Effector CD8-positive, alpha-beta T cell (primary cell): ENCODE results near the gene PLCG1.

Experiments
- DNase-seq: peaks from one replicate; lab custom pipeline; 2025; lab: John Stamatoyannopoulos, UW

PLCG1 gene

DNA sequence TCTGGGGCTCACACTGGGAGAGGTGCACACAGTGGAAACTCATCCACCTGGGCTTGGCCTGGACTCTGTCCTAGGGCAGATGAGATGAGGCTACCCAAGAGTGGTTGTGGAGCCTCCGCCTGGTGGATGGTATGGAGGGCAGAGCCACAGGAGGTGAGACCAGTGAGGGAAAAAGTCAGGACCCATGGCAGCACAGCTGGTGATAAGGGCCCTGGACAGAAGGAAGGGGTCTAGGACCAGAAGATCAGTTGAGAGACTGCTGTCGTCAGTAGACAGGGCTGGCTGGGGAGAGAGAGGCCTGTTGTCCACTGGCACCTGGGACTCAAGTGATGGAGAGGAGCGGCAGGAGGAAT, 29.8 kb downstream of the PLCG1 start:
- DNase-seq = no peak

DNA sequence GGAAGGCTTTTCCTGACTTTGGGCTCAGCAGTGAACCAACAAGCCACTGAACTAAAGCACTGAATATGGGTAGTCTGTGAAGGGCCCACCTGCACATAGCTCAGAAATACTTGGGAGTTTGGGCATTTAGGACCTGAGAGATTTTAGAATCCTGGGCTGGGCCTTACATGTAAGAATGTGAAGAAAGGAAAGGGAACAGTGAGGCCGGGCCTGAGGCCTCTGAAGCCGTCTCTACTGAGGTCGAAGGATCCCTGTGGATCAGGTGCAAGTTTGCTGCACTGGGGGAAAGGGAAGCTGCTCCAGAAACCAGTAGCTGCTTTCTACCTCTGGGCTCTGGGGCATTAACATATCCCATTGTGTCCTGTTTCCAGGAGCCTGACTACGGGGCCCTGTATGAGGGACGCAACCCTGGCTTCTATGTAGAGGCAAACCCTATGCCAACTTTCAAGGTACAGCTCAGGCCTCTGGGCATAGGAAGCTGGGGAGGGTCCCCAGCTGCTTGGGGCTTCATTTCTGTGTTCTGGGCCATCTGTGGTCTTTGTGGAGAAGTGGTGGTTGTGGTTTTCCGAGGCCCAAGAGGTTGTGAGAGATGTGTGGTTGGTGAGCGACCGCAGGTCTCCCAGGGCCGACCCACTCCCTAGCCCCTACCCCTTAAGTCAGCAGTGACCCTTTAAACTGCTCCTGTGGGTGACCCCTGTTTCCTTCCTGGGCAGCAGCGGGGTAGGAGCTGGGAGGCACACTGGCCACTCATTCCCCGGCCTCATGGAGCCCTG, 30.3 kb downstream of the PLCG1 start:
- no peak for DNase-seq

DNA sequence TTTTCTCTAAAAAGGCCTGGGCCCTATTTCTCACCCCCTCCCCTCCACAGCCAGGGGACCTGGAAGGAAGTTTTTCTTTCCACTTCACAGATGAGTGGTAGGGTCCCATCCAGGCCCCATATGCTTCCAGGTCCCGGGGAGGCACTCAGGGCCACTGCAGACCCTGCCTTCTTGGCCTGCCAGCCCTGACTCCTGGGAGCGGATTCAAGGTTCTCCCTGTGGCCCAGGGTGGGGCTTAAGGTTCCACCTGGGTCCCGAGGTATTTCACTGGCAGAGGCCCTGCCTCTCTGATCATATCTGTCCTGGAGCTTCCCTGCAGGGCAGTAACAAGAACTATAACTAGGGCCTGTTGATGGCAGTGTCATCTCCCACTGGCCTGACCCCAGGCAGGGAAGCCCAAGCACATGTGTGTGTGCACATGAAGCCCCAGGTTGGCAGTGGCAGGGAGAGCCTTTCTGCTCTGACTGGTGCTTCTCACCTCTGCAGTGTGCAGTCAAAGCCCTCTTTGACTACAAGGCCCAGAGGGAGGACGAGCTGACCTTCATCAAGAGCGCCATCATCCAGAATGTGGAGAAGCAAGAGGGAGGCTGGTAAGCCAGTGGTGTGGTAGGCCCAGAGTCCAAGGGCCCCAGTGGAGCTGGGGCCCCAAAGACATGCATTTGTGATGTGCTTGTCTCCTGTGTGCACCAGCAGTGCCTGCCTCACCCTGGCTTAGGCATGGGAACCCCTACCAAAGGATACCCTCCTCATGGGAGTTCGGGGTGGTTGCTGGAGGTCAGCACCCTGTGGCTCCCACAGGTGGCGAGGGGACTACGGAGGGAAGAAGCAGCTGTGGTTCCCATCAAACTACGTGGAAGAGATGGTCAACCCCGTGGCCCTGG, 31.2 kb downstream of the PLCG1 start:
- DNase-seq = no peak

DNA sequence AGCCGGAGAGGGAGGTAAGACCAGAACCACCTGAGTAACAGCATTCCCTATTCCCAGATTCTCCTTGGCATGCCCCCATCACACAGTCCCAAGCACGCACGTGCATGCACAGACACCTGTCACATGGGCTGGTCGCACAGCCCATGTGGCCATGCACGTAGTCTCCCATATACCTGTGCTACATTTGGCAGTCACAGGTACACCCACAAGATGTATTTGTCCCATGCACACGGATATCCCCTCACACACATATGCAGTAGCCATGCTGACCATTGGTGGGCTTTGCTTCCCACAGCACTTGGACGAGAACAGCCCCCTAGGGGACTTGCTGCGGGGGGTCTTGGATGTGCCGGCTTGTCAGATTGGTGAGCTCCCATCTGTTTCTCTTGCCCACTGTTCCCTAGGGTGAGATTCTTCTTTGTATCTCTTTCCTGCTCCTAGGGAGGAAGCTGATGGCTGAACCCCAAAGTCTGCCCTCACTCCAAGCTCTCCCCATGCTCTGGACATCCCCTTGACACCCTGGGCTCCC, 31.9 kb downstream of the PLCG1 start:
- no peak for DNase-seq

DNA sequence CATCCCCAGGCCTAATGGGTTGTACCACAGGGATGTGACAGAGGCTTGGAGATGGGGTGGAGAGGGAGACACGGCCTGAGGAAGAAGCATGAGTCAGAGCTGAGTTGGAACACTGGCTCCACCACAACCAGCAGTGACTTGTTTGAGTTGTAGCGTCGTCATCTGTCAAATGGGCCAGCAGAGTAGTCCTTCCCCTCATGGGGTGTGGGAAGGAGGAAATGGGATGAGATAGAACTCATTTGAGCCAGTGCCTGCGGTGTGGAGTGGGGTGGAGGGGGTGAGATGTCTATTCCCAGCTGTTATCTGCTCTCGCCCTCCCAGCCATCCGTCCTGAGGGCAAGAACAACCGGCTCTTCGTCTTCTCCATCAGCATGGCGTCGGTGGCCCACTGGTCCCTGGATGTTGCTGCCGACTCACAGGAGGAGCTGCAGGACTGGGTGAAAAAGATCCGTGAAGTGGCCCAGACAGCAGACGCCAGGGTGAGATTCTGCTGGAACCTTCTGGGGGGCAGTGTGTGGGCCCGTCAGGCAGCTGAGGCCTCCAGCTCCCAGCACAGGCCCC, 32.5 kb downstream of the PLCG1 start:
- no peak for DNase-seq

DNA sequence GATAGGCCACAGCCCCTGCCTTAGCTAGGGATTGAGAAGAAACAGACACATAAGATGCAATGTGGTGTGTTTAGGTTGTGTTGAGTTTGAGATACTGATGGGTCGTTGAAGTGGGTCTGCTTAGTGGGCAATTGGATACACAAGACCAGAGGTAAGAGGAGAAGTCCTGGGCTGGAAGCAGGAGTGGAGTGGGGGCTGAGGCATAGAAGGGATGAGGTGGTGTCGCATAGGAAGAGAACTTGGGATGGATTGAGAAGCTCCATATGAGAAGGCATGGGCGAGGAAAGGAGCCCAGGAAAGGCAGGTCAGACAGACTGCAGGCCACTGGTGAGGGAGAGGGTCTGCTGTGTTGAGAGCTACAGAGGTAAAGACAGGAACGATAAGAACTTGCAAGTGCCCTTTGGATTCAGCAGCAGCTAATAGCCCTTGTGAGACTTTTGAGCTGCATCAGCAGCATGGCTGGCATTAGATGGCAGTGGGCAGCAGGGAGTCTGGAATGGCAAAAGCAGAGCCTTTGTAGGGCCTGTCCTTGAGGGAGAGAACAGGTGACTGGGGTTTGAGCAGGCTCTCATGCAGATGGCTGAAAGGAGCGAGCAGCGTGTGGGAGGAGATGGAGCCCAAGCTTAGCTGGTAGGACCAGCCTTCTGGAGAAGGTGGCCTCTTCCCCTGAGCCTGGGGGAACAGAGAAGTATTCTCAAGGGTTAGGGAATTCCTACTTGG, 33.2 kb downstream of the PLCG1 start:
- no peak for DNase-seq

DNA sequence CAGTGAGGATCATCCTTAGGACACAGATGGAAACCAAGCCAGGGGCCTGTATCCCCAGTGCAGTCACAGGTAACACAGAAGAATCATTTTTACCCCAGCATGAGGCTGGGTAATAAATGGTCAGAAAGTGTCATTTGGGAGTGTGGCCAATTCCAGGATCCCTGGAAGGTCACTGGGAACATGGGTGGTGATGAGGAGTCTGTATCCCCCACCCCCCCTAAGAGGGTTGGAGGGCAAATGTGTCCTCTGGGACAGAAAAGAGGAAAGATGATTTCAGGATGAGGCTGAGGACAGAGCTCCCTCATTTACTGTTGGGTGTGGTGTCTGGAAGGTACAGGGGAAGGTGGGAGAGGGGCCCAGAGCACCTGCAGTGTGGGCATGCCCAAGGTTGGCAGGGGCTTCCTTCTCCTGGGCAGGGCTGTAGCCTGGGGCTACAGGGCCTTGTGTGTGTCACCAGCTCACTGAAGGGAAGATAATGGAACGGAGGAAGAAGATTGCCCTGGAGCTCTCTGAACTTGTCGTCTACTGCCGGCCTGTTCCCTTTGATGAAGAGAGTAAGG, 34.5 kb downstream of the PLCG1 start:
- DNase-seq = no peak

DNA sequence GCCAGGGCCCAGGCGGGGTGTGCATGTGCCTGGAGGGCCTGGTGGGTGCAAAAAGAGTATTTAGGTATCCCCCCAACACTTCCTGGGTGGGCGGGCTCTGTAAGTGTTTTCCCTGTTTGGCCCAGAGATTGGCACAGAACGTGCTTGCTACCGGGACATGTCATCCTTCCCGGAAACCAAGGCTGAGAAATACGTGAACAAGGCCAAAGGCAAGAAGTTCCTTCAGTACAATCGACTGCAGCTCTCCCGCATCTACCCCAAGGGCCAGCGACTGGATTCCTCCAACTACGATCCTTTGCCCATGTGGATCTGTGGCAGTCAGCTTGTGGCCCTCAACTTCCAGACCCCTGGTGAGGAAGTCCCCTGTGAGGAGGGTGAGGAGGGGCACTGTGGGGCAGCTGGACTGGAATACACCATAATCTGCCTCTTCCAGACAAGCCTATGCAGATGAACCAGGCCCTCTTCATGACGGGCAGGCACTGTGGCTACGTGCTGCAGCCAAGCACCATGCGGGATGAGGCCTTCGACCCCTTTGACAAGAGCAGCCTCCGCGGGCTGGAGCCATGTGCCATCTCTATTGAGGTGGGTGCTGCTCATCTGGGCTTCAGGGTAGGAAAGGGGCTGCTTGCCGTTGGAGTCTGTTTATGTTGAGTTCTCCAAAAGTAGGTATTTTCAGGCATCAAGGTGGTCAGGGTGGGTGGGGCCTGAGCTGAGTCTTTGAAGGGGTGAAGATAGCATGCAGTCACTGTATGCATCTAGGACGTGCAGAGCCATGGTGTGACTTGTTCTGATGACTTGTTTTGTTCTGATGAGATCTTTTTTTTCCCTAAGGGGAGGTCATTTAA, 35.2 kb downstream of the PLCG1 start:
- no peak for DNase-seq

DNA sequence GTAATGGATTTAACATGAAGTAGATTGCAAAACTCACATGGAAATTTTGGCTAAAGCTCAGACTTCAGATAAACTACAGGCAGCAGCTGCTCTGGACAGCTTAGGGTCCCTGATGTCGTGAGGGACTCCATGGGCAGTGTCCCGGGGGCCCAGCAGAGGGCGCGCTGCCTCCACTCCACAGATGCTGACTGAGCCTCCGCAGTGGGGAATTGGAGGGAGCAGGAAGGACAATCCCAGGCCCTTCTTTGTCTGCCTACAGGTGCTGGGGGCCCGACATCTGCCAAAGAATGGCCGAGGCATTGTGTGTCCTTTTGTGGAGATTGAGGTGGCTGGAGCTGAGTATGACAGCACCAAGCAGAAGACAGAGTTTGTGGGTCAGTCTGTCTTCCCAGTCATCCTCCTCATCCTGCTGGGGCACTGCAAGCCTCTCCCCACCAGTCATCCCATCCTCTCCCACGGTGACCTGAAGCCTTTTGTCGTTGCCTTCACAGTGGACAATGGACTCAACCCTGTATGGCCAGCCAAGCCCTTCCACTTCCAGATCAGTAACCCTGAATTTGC, 35.9 kb downstream of the PLCG1 start:
- DNase-seq = peak; percentile 60

DNA sequence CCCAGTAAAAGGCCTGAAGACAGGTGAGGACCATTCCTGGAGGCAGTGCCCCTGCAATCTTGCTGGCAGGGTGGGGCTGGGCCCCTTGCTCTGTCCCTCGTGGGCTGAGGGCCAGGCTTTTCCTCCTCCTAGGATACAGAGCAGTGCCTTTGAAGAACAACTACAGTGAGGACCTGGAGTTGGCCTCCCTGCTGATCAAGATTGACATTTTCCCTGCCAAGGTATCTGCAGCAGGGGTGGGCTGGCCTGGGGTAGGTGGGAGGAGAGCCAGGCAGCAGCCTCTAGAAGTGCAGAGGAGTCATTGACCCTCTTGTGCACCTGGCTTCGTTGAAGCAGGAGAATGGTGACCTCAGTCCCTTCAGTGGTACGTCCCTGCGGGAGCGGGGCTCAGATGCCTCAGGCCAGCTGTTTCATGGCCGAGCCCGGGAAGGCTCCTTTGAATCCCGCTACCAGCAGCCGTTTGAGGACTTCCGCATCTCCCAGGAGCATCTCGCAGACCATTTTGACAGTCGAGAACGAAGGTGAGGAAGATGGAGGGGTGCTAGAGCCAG, 36.5 kb downstream of the PLCG1 start:
- no peak for DNase-seq

DNA sequence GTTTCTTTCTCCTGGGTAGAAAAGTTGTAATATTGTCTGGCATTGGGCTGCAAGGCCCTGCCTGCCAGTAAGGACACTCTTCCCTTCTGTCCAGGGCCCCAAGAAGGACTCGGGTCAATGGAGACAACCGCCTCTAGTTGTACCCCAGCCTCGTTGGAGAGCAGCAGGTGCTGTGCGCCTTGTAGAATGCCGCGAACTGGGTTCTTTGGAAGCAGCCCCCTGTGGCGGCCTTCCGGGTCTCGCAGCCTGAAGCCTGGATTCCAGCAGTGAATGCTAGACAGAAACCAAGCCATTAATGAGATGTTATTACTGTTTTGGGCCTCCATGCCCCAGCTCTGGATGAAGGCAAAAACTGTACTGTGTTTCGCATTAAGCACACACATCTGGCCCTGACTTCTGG, 37.0 kb downstream of the PLCG1 start:
- DNase-seq = no peak

DNA sequence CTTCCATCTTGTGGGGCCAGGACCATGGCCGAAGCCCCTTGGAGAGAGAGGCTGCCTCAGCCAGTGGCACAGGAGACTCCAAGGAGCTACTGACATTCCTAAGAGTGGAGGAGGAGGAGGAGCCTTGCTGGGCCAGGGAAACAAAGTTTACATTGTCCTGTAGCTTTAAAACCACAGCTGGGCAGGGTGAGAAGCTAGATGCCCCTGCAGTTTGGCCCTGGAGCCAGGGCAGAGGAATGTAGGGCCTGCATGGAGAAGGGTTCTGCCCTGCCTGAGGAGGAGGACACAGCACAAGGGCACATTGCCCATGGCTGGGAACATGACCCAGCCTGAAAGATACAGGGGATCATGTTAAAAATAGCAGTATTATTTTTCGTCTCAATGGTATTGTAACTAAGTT, 37.4 kb downstream of the PLCG1 start:
- DNase-seq = no peak

DNA sequence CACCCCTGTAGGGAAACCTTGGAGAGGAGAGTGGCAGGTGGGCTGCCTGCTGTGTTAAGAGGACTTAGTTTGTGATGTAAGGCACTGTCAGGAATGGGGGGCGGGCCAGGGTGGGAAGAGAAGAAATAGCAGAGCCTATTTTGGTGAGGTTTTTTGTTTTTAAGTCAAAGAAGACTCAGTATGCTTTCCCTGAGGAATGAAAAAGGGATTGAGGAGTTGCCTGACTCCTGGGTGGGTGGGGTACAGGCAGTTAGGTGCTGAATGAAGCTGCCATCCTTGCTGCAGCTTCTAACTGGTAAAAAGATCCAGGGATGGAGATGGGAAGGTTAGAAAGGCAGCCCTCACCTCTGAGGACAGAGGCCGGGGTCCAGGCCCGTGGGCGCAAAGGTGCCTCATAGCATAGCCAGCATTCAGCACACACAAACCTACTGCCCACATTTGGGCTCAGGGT, 37.9 kb downstream of the PLCG1 start:
- DNase-seq = no peak

DNA sequence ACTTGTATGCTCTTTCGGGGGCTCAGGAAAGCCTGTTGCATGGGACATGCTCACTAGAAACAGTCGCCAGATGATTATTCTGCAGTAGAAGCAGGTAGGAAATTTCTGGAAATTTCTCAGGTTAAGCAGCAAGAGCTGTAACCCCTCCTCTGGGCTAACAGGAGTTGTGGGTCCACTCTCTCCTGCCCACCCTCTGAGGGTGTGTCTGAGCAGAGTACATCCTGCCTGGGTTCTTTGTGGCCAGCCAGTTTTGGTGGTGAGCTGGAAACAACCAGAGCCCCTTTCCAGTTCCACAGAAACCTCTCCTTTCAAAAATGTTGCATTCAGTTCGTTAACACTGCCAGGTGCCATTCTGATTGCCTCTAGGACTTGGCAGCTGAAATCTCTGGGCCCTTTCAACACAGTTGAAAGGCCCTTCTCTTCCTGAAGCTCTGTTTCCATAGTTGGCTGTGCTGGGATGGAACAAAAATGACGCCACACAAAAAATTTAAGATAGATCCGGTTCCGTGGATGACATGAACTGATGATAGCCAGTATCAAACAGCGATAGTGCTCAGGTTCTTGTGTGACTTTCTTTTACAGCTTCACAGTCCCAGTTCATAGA, 38.5 kb downstream of the PLCG1 start:
- no peak for DNase-seq

DNA sequence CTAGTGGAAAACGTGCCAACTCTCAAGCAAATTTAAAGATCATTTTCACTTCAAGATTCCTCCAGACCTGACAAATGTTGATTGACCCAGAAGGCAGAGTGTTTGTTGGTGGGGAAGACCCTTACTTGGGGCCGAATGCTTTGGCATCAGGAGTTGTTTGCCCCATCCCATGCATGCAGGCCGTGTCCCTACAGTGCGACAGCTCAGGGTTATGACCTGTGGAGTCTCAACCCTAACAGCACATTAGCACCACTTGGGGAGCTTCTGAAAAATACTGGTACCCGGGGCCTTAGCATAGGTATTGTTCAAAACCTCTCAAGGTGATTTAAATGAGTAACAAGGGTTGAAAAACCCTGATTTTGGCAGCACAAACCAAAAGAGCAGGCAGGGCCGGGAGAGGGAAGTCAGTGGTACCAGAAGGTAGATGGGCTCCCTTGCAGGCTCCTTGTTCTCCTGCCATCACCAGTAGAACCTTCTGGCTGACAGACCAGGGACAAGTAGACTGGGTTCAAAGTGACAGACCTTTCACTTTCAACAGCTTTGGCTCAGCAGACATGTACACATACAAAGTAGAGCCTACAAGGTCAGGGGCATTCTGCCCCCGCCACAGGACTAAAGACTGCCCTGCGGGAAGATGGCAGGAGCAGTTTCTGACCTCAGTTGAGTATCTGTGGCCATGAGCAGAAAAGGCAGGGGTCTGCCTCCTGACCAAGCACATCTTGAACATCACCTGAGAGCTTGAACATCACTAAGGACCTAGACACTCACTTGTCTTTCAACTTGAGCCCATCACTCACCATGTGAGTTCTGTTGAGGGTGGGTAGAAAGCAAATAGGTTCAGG, 39.6 kb downstream of the PLCG1 start:
- no peak for DNase-seq

DNA sequence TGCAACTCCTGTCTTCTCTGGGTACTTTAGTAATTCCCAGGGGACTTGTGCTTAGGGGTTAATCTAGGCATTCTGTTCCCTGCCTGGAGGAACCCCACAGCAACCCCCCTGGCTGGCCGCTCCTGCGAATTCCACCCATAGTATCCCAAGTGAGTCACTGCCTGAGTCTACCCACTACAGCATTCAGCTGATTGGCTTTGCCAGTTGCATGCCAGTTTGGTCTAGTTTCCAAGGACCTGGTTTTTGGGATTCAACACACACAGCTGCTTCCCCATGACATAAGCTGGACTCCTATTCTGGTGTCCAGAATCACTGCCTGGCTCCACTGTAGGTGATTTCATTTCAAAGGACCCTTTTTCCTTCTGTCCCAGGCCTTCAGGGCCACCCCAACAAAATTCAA, 40.3 kb downstream of the PLCG1 start:
- DNase-seq = no peak

DNA sequence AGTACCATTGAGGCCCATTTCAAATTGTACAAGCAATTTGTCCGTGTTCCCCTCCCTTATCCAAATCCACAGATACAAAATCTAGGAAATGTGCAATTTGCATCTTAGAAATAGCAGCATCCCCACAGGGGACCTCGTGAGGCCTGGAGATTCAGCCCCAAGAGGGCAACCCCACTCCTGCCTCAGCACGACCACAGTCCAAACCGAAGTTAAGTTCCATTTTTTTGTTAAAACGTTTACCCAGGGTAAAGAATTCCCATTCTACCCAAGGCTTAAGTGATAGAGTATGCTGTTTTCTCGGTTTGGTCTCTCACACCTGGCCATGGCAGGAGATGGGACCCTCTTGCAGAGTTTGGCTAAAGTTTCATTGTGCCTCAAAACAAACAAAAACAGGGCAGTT, 41.2 kb downstream of the PLCG1 start:
- DNase-seq = no peak

DNA sequence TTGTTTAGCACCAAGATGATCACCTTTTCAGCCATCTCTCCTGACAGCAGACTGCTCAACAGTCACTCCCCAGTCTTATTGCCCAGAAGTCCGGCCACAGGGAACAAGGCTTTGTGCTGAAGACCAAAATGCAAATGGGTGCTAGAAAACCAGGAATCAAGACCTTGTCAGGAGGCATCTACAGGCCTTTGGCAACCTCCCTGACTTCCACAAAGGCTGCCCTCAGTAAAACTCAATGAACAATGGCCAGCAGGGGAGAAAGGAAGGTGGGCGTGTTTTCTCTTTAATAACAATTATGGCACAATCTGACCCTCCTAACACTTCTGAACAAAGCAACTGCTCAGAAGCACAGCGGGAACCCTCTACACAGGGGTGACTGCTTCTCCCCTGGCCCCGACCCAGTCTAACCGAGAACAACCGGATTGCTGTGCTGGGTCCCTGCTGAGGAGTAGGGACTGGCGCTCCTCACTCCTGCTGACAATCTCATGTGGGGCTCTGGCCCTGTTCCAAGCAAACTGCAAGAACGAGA, 41.6 kb downstream of the PLCG1 start:
- DNase-seq = no peak

DNA sequence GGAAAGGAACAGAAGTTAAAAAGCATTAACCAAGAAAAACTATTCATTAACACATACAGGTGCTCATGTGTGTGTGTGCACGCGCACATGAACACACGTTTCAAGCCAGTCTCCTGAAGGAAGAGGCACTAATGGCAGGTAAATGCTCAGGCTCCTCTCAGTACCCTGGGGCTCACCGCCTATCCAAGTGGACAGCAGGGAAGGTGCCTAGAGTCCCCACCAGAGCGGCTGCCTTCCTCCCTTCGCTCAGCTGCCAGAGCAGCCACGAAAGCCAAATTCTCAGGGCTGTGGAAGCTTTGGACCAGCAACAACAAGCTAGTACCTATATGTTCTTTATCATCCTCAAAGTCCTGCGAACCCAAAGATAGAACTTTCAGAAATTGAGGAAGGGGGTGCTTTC, 42.6 kb downstream of the PLCG1 start:
- no peak for DNase-seq
